H1 (cell line): Measurements from ENCODE around the gene FARS2. TPM values are rescaled to one million over a fixed set of nuclear protein-coding genes. Genes with fewer than 3 reads are reported as not detected.

Experiments used
- CTCF ChIA-PET: fragments of 300-600 bp; sonication (Branson Sonifier 250); formaldehyde crosslinking; loops from one replicate; lab custom pipeline; 2021; ENCODE audit not compliant: partially characterized antibody; lab: Charles Lee
- POLR2A ChIA-PET: fragments of 300-600 bp; sonication (Branson Sonifier 250); formaldehyde crosslinking; loops from one replicate; lab custom pipeline; 2021; ENCODE audit warnings: inconsistent platforms; ENCODE audit not compliant: partially characterized antibody; lab: Charles Lee
- DNase-seq, 2 experiments: peaks; one replicate each; pipeline versions ENCODE4 v3.0.0 to v3.0.0-alpha.2; 2010 to 2022; ENCODE audit warnings: low spot score in 2 of 2, low read depth in 1 of 2, mixed read lengths in 1 of 2
- FAIRE-seq: peaks from 2 replicates; lab custom pipeline; 2011; peaks lifted over from hg19 to GRCh38; lab: Jason Lieb, UNC
- H2AFZ ChIP-seq: 2 replicates; pipeline ENCODE4 v1.8.1; 2012; ENCODE audit warnings: low read length, inconsistent platforms
- H2AK5ac ChIP-seq: 2 replicates; pipeline ENCODE4 v1.6.1; 2013; ENCODE audit warnings: low read depth, low read length
- H2BK120ac ChIP-seq: replicated peaks from 2 replicates; pipeline ENCODE3; 2013; ENCODE audit warnings: low read depth, low read length, inconsistent platforms
- H2BK12ac ChIP-seq: 2 replicates; pipeline ENCODE4 v1.6.1; 2013; ENCODE audit warnings: low read depth, low read length
- H2BK15ac ChIP-seq: 2 replicates; pipeline ENCODE4 v1.6.1; 2013; ENCODE audit warnings: low read length
- H2BK20ac ChIP-seq: 2 replicates; pipeline ENCODE4 v1.6.1; 2013; ENCODE audit warnings: low read length
- H2BK5ac ChIP-seq: 2 replicates; pipeline ENCODE4 v1.6.1; 2013; ENCODE audit warnings: low read depth, low read length
- H3K14ac ChIP-seq: 2 replicates; pipeline ENCODE4 v1.6.1; 2013; ENCODE audit warnings: inconsistent platforms; ENCODE audit not compliant: insufficient read length
- H3K18ac ChIP-seq: 2 replicates; pipeline ENCODE4 v1.6.1; 2013; ENCODE audit warnings: low read length; ENCODE audit errors: extremely low read depth
- H3K23ac ChIP-seq: 2 replicates; pipeline ENCODE4 v1.6.1; 2013; ENCODE audit warnings: inconsistent platforms; ENCODE audit not compliant: insufficient read length
- H3K23me2 ChIP-seq: 2 replicates; pipeline ENCODE4 v1.6.1; 2013; ENCODE audit warnings: low read depth, low read length
- H3K27ac ChIP-seq: 2 replicates; pipeline ENCODE4 v1.6.1; 2011; ENCODE audit warnings: low read depth, low read length, inconsistent platforms
- H3K27me3 ChIP-seq, 4 experiments: replicated peaks in 1 of 4; 1 replicate in 1 of 4; 2 replicates in 3 of 4; pipeline versions ENCODE4 v1.6.1 to v1.8.1; 2011 to 2013; ENCODE audit warnings: low read length in 3 of 4, mild to moderate bottlenecking in 3 of 4, inconsistent platforms in 2 of 4, mixed read lengths in 2 of 4, moderate library complexity in 1 of 4; ENCODE audit not compliant: control insufficient read depth in 3 of 4, insufficient read depth in 3 of 4; ENCODE audit errors: extremely low read depth in 1 of 4
- H3K36me3 ChIP-seq, 4 experiments: 2 replicates each; pipeline versions ENCODE4 v1.6.1 to v1.8.1; 2011 to 2013; ENCODE audit warnings: mild to moderate bottlenecking in 4 of 4, low read length in 3 of 4, moderate library complexity in 2 of 4, control low read depth in 1 of 4, inconsistent platforms in 1 of 4; ENCODE audit not compliant: insufficient read depth in 4 of 4, control insufficient read depth in 2 of 4
- H3K4ac ChIP-seq: replicated peaks from 2 replicates; pipeline ENCODE3; 2013; ENCODE audit warnings: low read length, low read depth, mixed read lengths, inconsistent platforms; ENCODE audit not compliant: insufficient read length
- H3K4me1 ChIP-seq, 4 experiments: replicated peaks in 1 of 4; 1 replicate in 1 of 4; 2 replicates in 3 of 4; pipeline versions ENCODE4 v1.6.1 to v1.8.1; 2011 to 2013; ENCODE audit warnings: low read length in 3 of 4, inconsistent platforms in 2 of 4, mixed read lengths in 1 of 4; ENCODE audit not compliant: insufficient read depth in 4 of 4, control insufficient read depth in 3 of 4
- H3K4me2 ChIP-seq, 2 experiments: 2 replicates each; pipeline versions ENCODE4 v1.6.1 to v1.8.1; 2011 to 2013; ENCODE audit warnings: low read depth in 2 of 2, low read length in 2 of 2, control low read depth in 1 of 2, inconsistent platforms in 1 of 2, mild to moderate bottlenecking in 1 of 2; ENCODE audit not compliant: insufficient read depth in 1 of 2
- H3K4me3 ChIP-seq, 4 experiments: fragments of 200-600, 300-600 bp in 1 of 4; sonication (generic), shearing (Covaris generic), sonication (Bioruptor Twin) in 1 of 4; 2 replicates each; pipeline versions ENCODE4 v1.5.1 to v1.8.1; 2011 to 2016; ENCODE audit warnings: low read length in 4 of 4, low read depth in 3 of 4, control low read depth in 2 of 4, inconsistent platforms in 2 of 4, mild to moderate bottlenecking in 2 of 4, mixed read lengths in 1 of 4, moderate library complexity in 1 of 4; ENCODE audit not compliant: insufficient read depth in 2 of 4; ENCODE audit errors: extremely low read depth in 1 of 4
- H3K56ac ChIP-seq: replicated peaks from 2 replicates; pipeline ENCODE3; 2013; ENCODE audit warnings: low read depth, mild to moderate bottlenecking, mixed read lengths, low read length, inconsistent platforms; ENCODE audit not compliant: insufficient read length
- H3K79me1 ChIP-seq: 2 replicates; pipeline ENCODE4 v1.6.1; 2013; ENCODE audit warnings: low read depth, low read length, control low read depth
- H3K79me2 ChIP-seq, 2 experiments: 2 replicates each; pipeline versions ENCODE4 v1.6.1 to v1.8.1; 2012 to 2013; ENCODE audit warnings: low read length in 2 of 2, mild to moderate bottlenecking in 2 of 2, inconsistent platforms in 1 of 2; ENCODE audit not compliant: insufficient read depth in 2 of 2, control insufficient read depth in 1 of 2
- H3K9ac ChIP-seq, 4 experiments: replicated peaks in 1 of 4; 1 replicate in 1 of 4; 2 replicates in 3 of 4; pipeline versions ENCODE4 v1.6.1 to v1.8.1; 2011 to 2013; ENCODE audit warnings: low read depth in 3 of 4, low read length in 3 of 4, control low read depth in 2 of 4, mild to moderate bottlenecking in 2 of 4, moderate library complexity in 2 of 4, inconsistent platforms in 1 of 4; ENCODE audit errors: extremely low read depth in 1 of 4
- H3K9me3 ChIP-seq, 2 experiments: 2 replicates each; pipeline versions ENCODE4 v1.6.1 to v1.8.1; 2012 to 2013; ENCODE audit warnings: mild to moderate bottlenecking in 2 of 2, moderate library complexity in 2 of 2, control low read depth in 1 of 2, inconsistent platforms in 1 of 2, low read depth in 1 of 2, low read length in 1 of 2, mixed read lengths in 1 of 2; ENCODE audit not compliant: insufficient read depth in 2 of 2
- H4K20me1 ChIP-seq, 2 experiments: replicated peaks in 1 of 2; 2 replicates each; pipeline versions ENCODE3 to v1.8.1; 2011 to 2013; ENCODE audit warnings: inconsistent platforms in 2 of 2, low read length in 2 of 2, mild to moderate bottlenecking in 1 of 2; ENCODE audit not compliant: insufficient read depth in 2 of 2, control insufficient read depth in 1 of 2
- H4K5ac ChIP-seq: 2 replicates; pipeline ENCODE4 v1.6.1; 2013; ENCODE audit warnings: low read length, low read depth, mixed read lengths, inconsistent platforms; ENCODE audit not compliant: insufficient read length
- H4K8ac ChIP-seq: 2 replicates; pipeline ENCODE4 v1.8.0; 2013; ENCODE audit warnings: mild to moderate bottlenecking, moderate library complexity, low read length, inconsistent platforms; ENCODE audit not compliant: insufficient read depth; ENCODE audit errors: extremely low read depth
- H4K91ac ChIP-seq: replicated peaks from 2 replicates; pipeline ENCODE3; 2013; ENCODE audit warnings: low read length, mixed read lengths, inconsistent platforms; ENCODE audit not compliant: insufficient read length
- KDM1A ChIP-seq: fragments of 200-600, 300-600 bp; sonication (generic); IDR thresholded peaks from 2 replicates; pipeline ENCODE4 v1.7.1; 2016; ENCODE audit warnings: mild to moderate bottlenecking, low read length, borderline replicate concordance
- NRF1 ChIP-seq: IDR thresholded peaks from 2 replicates; pipeline ENCODE4 v1.6.1; 2011; ENCODE audit warnings: mild to moderate bottlenecking, low read depth, low read length, improper control_type of control experiment
- SIRT6 ChIP-seq: IDR thresholded peaks from one replicate; pipeline ENCODE4 v1.7.1; 2012; ENCODE audit warnings: low read length, inconsistent platforms
- SP1 ChIP-seq: IDR thresholded peaks from 2 replicates; pipeline ENCODE4 v1.6.1; 2011; ENCODE audit warnings: low read depth, low read length
- WGBS, 2 experiments: shearing (Covaris generic) in 1 of 2; methylation state at CpG; one replicate each; pipeline versions ENCODE4 v1.1.6 to v1.1.7; 2013 to 2015; ENCODE audit warnings: low lambda C conversion rate in 2 of 2, mixed read lengths in 2 of 2, inconsistent platforms in 1 of 2, low coverage in 1 of 2, missing lambda C conversion rate in 1 of 2; ENCODE audit not compliant: insufficient replicate concordance in 2 of 2, insufficient coverage in 1 of 2, insufficient read length in 1 of 2; ENCODE audit errors: extremely low coverage in 1 of 2, missing lambda C conversion rate in 1 of 2; 5-methylcytosine and 5-hydroxymethylcytosine counted together
- polyA plus RNA-seq, 7 experiments: library from polyadenylated mRNA; depleted of rRNA in 3 of 7; stranded (reverse) in 5 of 7; unstranded in 2 of 7; fragments of >200 nt in 5 of 7; fragments of 200-250 nt in 2 of 7; gene quantifications; 1 replicate in 5 of 7; 2 replicates in 1 of 7; 4 replicates in 1 of 7; pipeline versions ENCODE4 v1.2.1 to v1.2.3, GENCODE V29; 2011 to 2013; ENCODE audit warnings: missing spikeins in 2 of 7, mixed read lengths in 2 of 7
- total RNA-seq: library from RNA; stranded (reverse); fragmentation: NEBNext Ultra II Directional; extraction: Animal tissue kit (Norgen Biotek cat#: 25700); gene quantifications from 2 replicates; pipeline ENCODE4 v1.2.1, GENCODE V29; 2021

FARS2 gene
- total and polyA plus RNA-seq, 2 of the 8 experiments (the other 6 are each of a cell fraction or from before 2014, with no cell fraction given): 11.7 to 14.4 TPM

- no peak overlapping the region for H3K23ac ChIP-seq
- H3K4ac ChIP-seq: no peak overlapping the region
- H2AFZ ChIP-seq: no peak overlapping the region
- no peaks in the 10 kb centered on the region for H3K27me3 ChIP-seq
- 90% methylated on average over 13 of the region's 13 CpGs; no CpG with 5 or more reads in 1 of the 2 experiments for WGBS, 2 experiments
- no peak overlapping the region for H2AK5ac ChIP-seq
- H3K18ac ChIP-seq: no peak overlapping the region
- FAIRE-seq: no peak
- CTCF ChIA-PET: interaction anchor here (0.7 to 1.6 kb wide), 3 partner anchors 17 to 223 kb away, joined by 3 to 4 read pairs (median 3); no protein-coding TSS in a partner anchor
- no peak overlapping the region; a peak in 1 of 7 replicates for H3K9ac ChIP-seq
- no peak overlapping the region for H2BK12ac ChIP-seq
- DNase-seq: no peak
- peaks cover 0 to 6% (median 0%) of the 10 kb centered on the region in 4 experiments; a peak in 1 of 7 replicates for H3K4me1 ChIP-seq
- TF ChIP-seq SIRT6 (no peak), NRF1 (no peak), SP1 (no peak), KDM1A (no peak)
- no peak overlapping the region for H4K91ac ChIP-seq
- H2BK5ac ChIP-seq: no peak overlapping the region
- no peaks in the 10 kb centered on the region for H3K79me1 ChIP-seq
- H3K23me2 ChIP-seq: no peaks in the 10 kb centered on the region
- no peak overlapping the region for H3K4me2 ChIP-seq
- H3K27ac ChIP-seq: no peak overlapping the region
- H3K9me3 ChIP-seq: peaks cover 4 to 5% of the 10 kb centered on the region in 2 experiments
- H4K20me1 ChIP-seq: no peaks in the 10 kb centered on the region
- H3K56ac ChIP-seq: no peak overlapping the region
- no peaks in the 10 kb centered on the region for H3K79me2 ChIP-seq
- H2BK20ac ChIP-seq: no peak overlapping the region
- POLR2A ChIA-PET: interaction anchor here (1.3 kb wide), 1 partner anchor 14 kb away, joined by 3 read pairs; no protein-coding TSS in a partner anchor
- no peak overlapping the region for H3K4me3 ChIP-seq
- H2BK120ac ChIP-seq: no peak overlapping the region
- H3K36me3 ChIP-seq: no peaks in the 10 kb centered on the region; a peak in 1 of 8 replicates
- no peak overlapping the region for H3K14ac ChIP-seq
- no peak overlapping the region for H2BK15ac ChIP-seq
- H4K5ac ChIP-seq: no peak overlapping the region
- H4K8ac ChIP-seq: no peak overlapping the region
Observed at GRCh38 chr6:5645328-5646290, 384.3 kb downstream of the FARS2 start.
